Measurements from ENCODE around the gene NTRK3. TPM values are rescaled to one million over a fixed set of nuclear protein-coding genes. Genes with fewer than 3 reads are reported as not detected.

The NTRK3 gene
- total and polyA plus RNA-seq, 12 donors, result 1.6 to 8.5 (median 3.3) TPM

- H3K9me3 ChIP-seq (replicated peaks in 1 of 3), result no peaks in the 10 kb centered on the region
- H3K36me3 ChIP-seq (replicated peaks in 1 of 2), result no peaks in the 10 kb centered on the region
- intact Hi-C loops (cut with DNase I), result no loop called here
- no peak overlapping the region for H3K4me3 ChIP-seq
- peak in 1 of 7 donors; percentile 59 for DNase-seq
- H3K27me3 ChIP-seq, result no peaks in the 10 kb centered on the region
- 56 to 63% (median 60%) methylated on average over 9 of the region's 9 CpGs for WGBS, 4 donors
- no peaks in the 10 kb centered on the region for H3K4me1 ChIP-seq (replicated peaks in 1 of 2)
- H3K27ac ChIP-seq, result no peak overlapping the region
- TF ChIP-seq, protein P1, sequence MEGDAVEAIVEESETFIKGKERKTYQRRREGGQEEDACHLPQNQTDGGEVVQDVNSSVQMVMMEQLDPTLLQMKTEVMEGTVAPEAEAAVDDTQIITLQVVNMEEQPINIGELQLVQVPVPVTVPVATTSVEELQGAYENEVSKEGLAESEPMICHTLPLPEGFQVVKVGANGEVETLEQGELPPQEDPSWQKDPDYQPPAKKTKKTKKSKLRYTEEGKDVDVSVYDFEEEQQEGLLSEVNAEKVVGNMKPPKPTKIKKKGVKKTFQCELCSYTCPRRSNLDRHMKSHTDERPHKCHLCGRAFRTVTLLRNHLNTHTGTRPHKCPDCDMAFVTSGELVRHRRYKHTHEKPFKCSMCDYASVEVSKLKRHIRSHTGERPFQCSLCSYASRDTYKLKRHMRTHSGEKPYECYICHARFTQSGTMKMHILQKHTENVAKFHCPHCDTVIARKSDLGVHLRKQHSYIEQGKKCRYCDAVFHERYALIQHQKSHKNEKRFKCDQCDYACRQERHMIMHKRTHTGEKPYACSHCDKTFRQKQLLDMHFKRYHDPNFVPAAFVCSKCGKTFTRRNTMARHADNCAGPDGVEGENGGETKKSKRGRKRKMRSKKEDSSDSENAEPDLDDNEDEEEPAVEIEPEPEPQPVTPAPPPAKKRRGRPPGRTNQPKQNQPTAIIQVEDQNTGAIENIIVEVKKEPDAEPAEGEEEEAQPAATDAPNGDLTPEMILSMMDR (IDR thresholded peaks at IDR 0.05), result no peak
- no peak for TF ChIP-seq POLR2A (IDR thresholded peaks at IDR 0.05)
Observed at GRCh38 chr15:88218557-88219221, 37.9 kb downstream of the NTRK3 start.

DNA sequence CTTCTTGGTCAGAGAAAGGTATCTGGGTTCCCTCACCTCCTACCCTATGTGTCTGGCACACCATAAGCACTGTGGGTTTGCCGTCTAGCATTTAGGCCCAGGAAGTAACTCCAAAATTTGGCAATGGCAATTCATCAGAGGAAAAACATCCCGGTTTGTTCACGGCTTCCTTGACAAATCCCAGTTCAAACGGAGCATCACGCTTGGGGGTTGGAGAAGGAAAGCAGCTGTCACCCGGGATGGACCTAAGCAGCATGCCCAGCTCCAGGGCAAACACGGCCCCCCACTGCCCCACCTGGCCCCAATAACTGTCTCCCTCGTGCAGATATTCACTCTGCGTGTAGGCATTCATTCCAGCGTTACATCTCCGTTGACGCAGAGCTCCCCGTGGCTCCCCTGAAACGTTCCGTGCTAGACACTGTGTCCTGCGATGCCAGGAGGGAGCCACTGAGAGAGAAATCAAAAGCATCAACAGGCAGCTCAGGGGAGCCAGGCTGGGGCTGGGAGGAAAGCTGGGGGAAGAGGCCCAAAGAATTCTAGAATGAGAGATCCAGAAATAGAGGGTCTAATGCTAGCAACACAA is 41.4 kb downstream of the NTRK3 start:
- Histone ChIP-seq H3K4me1 (replicated peaks in 1 of 2) (no peaks in the 10 kb centered on the region), H3K27me3 (no peaks in the 10 kb centered on the region), H3K4me3 (no peak overlapping the region), H3K9me3 (replicated peaks in 1 of 3) (no peaks in the 10 kb centered on the region), H3K27ac (no peak overlapping the region), H3K36me3 (replicated peaks in 1 of 2) (no peaks in the 10 kb centered on the region)
- 69 to 75% (median 72%) methylated on average over 15 to 16 of the region's 16 CpGs for WGBS, 4 donors
- TF ChIP-seq, protein P1 (IDR thresholded peaks at IDR 0.05), result no peak
- TF ChIP-seq POLR2A (IDR thresholded peaks at IDR 0.05), result no peak
- DNase-seq, result no peak
- intact Hi-C loops (cut with DNase I), result no loop called here

DNA sequence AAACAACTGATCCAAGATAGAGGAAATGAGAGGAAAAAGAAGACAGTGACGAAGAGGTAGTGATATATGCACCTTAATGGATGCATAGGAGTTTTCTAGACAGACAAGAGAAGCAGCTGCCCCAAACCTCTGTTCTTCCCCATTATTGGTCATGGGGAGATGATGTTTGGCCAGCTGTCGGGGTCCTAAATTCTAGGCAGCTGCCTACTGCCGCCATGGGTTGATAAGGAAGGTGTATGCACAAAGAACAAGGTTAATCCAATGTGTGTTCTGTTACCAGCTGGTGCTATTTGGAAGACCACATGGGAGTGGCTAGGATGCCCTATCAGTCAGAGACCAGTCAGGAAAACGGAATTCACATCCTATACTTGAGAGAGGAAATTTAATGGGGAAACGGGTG is 47.4 kb downstream of the NTRK3 start:
- 63 to 71% (median 69%) methylated on average over 4 to 5 of the region's 5 CpGs for WGBS, 4 donors
- Histone ChIP-seq H3K4me3 (no peak overlapping the region), H3K4me1 (replicated peaks in 1 of 2) (no peaks in the 10 kb centered on the region), H3K27ac (no peak overlapping the region), H3K27me3 (no peaks in the 10 kb centered on the region), H3K36me3 (replicated peaks in 1 of 2) (no peaks in the 10 kb centered on the region), H3K9me3 (replicated peaks in 1 of 3) (no peaks in the 10 kb centered on the region)
- no peak for TF ChIP-seq POLR2A (IDR thresholded peaks at IDR 0.05)
- TF ChIP-seq, protein P1 (IDR thresholded peaks at IDR 0.05), result no peak
- intact Hi-C loops (cut with DNase I), result no loop called here
- DNase-seq, result no peak

GRCh38 chr15:88208396-88208795 is 48.1 kb downstream of the NTRK3 start:
- H3K9me3 ChIP-seq (replicated peaks in 1 of 3), result no peaks in the 10 kb centered on the region
- no peak overlapping the region for H3K4me3 ChIP-seq
- H3K27me3 ChIP-seq, result no peaks in the 10 kb centered on the region
- H3K4me1 ChIP-seq (replicated peaks in 1 of 2), result no peaks in the 10 kb centered on the region
- DNase-seq, result no peak
- 50 to 78% (median 61%) methylated on average over 2 of the region's 2 CpGs for WGBS, 4 donors
- H3K27ac ChIP-seq, result no peak overlapping the region
- no peaks in the 10 kb centered on the region for H3K36me3 ChIP-seq (replicated peaks in 1 of 2)
- intact Hi-C loops (cut with DNase I), result no loop called here
- no peak for TF ChIP-seq POLR2A (IDR thresholded peaks at IDR 0.05)
- TF ChIP-seq, protein P1 (IDR thresholded peaks at IDR 0.05), result no peak
